ENCODE data around the gene NPTN.
A peak's percentile ranks its signal among the peaks of the same experiment; 100 is the strongest.
"Not testable (repeated sequence)": the region's sequence is repeated elsewhere in the genome, so short reads cannot be mapped to it uniquely, and the experiment has no call there.

The NPTN gene

GRCh38 chr15:73570355-73571032 is 62.7 kb downstream of the NPTN start:
- DNase-seq = no peak

- DNase-seq = no peak
These were observed 63.8 kb downstream of the NPTN start for GRCh38 chr15:73569361-73569760.

GRCh38 chr15:73568564-73569280 is 64.5 kb downstream of the NPTN start:
- DNase-seq = no peak

GRCh38 chr15:73567020-73567419 is 66.2 kb downstream of the NPTN start:
- no peak for DNase-seq

- peak; percentile 8 to 34 for DNase-seq
These were observed 68.9 kb downstream of the NPTN start for GRCh38 chr15:73564255-73564654.

GRCh38 chr15:73560501-73561117 is 72.6 kb downstream of the NPTN start:
- DNase-seq = peak; percentile 64 to 73

GRCh38 chr15:73558529-73558928 is 74.7 kb downstream of the NPTN start:
- DNase-seq = no peak

- no peak for DNase-seq
These were observed 78.1 kb downstream of the NPTN start for GRCh38 chr15:73555080-73555479.

- DNase-seq = no peak
These were observed 83.0 kb downstream of the NPTN start for GRCh38 chr15:73550190-73550589.

GRCh38 chr15:73548925-73549324 is 84.3 kb downstream of the NPTN start:
- not testable (repeated sequence) for DNase-seq

GRCh38 chr15:73541479-73541878 is 91.7 kb downstream of the NPTN start:
- DNase-seq = no peak

GRCh38 chr15:73540161-73540560 is 93.0 kb downstream of the NPTN start:
- DNase-seq = no peak

GRCh38 chr15:73539212-73540128 is 93.7 kb downstream of the NPTN start:
- no peak for DNase-seq

- DNase-seq = no peak
These were observed 94.5 kb downstream of the NPTN start for GRCh38 chr15:73538563-73539211.

GRCh38 chr15:73538123-73538522 is 95.1 kb downstream of the NPTN start:
- DNase-seq = no peak

- no peak for DNase-seq
These were observed 102.5 kb downstream of the NPTN start for GRCh38 chr15:73530649-73531048.

- no peak for DNase-seq
These were observed 105.6 kb downstream of the NPTN start for GRCh38 chr15:73527598-73527997.

- no peak for DNase-seq
These were observed 108.3 kb downstream of the NPTN start for GRCh38 chr15:73524919-73525318.

GRCh38 chr15:73522011-73522410 is 111.2 kb downstream of the NPTN start:
- DNase-seq = no peak

- no peak for DNase-seq
These were observed 114.1 kb downstream of the NPTN start for GRCh38 chr15:73518876-73519733.

- DNase-seq = peak in 1 of 2 experiments; percentile 3
These were observed 114.9 kb downstream of the NPTN start for GRCh38 chr15:73518180-73518862.
